GM10248 (cell line): ENCODE data around the gene PSMB10.

Source experiments
- CTCF ChIA-PET: fragments of 300-600 bp; sonication (Branson Sonifier 250); formaldehyde crosslinking; extraction: SDS; loops from one replicate; lab custom pipeline; 2021; ENCODE audit warnings: antibody characterized with exemption; lab: Yijun Ruan, JAX
- POLR2A ChIA-PET: fragments of 350-650 bp; sonication (Branson Sonifier 250); formaldehyde crosslinking; extraction: SDS; loops from one replicate; lab custom pipeline; 2020; ENCODE audit warnings: antibody characterized with exemption; lab: Yijun Ruan, JAX
- DNase-seq: peaks from one replicate; pipeline ENCODE4 v3.0.0; 2012; ENCODE audit errors: extremely low spot score
- TF ChIP-seq, protein P1 (sequence below): IDR thresholded peaks from 2 replicates; pipeline ENCODE4 v1.5.1; 2012; ENCODE audit warnings: mild to moderate bottlenecking, low read depth; ENCODE audit errors: extremely low read depth, missing control alignments, control extremely low read depth

Gene PSMB10

GRCh38 chr16:67927131-67927941 is 9.3 kb downstream of the PSMB10 start:
- TF ChIP-seq, protein P1, sequence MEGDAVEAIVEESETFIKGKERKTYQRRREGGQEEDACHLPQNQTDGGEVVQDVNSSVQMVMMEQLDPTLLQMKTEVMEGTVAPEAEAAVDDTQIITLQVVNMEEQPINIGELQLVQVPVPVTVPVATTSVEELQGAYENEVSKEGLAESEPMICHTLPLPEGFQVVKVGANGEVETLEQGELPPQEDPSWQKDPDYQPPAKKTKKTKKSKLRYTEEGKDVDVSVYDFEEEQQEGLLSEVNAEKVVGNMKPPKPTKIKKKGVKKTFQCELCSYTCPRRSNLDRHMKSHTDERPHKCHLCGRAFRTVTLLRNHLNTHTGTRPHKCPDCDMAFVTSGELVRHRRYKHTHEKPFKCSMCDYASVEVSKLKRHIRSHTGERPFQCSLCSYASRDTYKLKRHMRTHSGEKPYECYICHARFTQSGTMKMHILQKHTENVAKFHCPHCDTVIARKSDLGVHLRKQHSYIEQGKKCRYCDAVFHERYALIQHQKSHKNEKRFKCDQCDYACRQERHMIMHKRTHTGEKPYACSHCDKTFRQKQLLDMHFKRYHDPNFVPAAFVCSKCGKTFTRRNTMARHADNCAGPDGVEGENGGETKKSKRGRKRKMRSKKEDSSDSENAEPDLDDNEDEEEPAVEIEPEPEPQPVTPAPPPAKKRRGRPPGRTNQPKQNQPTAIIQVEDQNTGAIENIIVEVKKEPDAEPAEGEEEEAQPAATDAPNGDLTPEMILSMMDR, result no peak
- ChIA-PET POLR2A (no interaction called here), CTCF (interaction anchor here (0.9 to 6.7 kb wide), 11 partner anchors 8 to 374 kb away, joined by 3 to 54 read pairs (median 5); partner anchors contain the start of genes NRN1L and PSMB10)
- no peak for DNase-seq

- no peak for DNase-seq
- ChIA-PET CTCF (interaction anchor here (0.7 to 6.7 kb wide), 8 partner anchors 12 to 373 kb away, joined by 3 to 54 read pairs (median 3); partner anchors contain the start of gene NRN1L), POLR2A (no interaction called here)
- TF ChIP-seq, protein P1, result no peak
These were observed 10.4 kb downstream of the PSMB10 start for GRCh38 chr16:67926181-67926750.

DNA sequence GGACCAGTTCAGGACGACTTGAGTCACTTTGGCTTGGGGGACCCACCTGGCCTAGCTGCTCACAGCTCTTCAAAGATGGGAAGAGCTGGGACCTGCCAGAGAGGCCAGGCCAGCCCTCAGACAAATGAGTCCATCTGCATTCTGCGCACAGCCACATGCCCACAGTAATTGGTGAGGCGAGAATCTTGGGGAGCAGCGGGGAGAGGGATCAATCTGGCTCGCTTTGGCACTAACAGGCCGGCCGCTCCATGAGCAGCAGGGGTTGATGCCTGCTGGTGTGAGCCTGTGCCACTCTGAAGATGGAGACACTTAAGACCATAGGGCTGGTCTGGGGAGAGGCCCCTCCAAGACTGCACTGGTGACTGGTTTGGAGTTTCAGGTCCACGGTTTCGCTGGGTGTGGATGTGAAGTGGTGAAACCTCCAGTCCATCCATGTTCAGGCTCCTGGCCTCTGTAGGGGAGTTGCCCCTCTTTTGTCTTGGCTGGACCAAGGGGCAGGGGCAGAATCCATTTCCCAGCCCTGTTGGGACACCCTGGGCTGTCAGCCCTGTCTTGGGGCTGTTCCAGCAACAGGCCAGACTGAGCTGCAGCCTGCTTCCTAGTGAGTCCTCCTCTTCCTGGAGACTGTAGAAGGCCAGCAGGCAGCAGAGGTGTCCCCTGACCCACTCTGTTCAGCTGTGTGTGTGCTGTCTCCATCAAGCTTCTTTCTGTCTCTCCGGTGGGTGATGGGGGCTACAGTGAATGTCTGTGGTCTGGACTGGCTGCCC is 12.3 kb downstream of the PSMB10 start:
- no peak for DNase-seq
- TF ChIP-seq, protein P1, result no peak
- ChIA-PET CTCF (interaction anchor here (0.9 to 6.7 kb wide), 12 partner anchors 10 to 404 kb away, joined by 3 to 54 read pairs (median 4); partner anchors contain the start of gene NRN1L), POLR2A (interaction anchor here (0.6 kb wide), 1 partner anchor 253 kb away, joined by 10 read pairs; no protein-coding TSS in a partner anchor)

DNA sequence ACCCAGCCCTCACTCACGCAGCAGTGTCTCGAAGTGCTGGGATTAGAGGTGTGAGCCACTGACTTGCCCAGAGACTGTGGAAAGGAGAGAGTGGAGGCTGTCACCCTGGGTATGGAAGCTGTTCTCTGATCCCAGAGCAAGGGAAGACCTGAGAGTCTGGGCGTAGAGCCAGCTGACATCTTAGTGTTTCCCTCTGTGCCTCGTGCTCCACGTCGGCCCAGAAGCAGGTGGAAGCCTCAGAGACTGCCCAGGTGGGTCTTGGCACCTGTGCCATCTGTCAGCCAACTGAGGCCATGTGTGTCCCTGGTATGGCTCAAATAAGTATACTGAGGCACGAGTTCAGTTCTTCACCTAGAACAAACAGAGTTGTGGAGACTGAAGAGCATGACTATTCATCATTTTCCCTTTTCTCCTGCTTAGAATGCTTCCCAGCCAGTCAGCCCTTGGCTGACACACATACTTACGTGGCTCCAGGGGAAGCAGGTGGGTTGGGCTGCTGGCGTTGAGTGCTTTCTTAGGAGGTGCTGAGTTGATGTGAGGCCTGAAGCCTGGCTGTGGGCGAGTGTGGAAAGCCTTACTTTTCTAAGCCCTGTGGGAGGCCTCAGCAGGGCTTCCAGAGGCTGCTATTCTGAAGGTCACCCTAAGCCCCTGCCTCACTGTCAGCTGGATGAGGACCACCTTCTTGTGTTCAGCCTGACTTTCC is 13.1 kb downstream of the PSMB10 start:
- ChIA-PET POLR2A (no interaction called here), CTCF (interaction anchor here (1.0 to 2.1 kb wide), 7 partner anchors 11 to 403 kb away, joined by 3 to 9 read pairs (median 4); no protein-coding TSS in a partner anchor)
- no peak for DNase-seq
- TF ChIP-seq, protein P1, result no peak

DNA sequence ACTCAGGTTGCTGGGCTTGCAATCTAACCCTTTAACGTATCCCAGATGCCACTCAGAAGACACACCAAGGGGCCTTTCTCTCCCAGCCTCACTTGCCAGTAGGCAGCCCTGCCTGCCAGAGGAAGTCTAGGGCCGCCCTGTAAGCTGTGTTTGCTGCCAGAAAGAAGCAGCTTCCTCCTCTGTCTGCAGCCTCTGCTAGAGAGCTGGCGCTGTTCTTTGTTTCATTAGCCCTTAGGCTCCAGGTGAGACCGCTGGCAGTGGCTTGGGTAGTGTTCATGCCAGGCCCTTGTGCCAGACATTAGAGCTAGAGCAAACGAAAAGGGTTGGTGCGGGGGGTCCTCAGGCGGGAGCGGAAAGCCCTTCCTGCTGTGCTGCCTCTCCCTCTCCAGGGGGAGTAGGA is 13.9 kb downstream of the PSMB10 start:
- TF ChIP-seq, protein P1, result no peak
- POLR2A ChIA-PET, result no interaction called here
- CTCF ChIA-PET, result interaction anchor here (1.1 to 1.4 kb wide), 2 partner anchors 17 to 82 kb away, joined by 3 to 7 read pairs; no protein-coding TSS in a partner anchor
- DNase-seq, result no peak

- CTCF ChIA-PET, result interaction anchor here (1.1 to 1.2 kb wide), 2 partner anchors 13 to 81 kb away, joined by 3 read pairs; no protein-coding TSS in a partner anchor
- DNase-seq, result no peak
- POLR2A ChIA-PET, result no interaction called here
- TF ChIP-seq, protein P1, result no peak
These were observed 14.4 kb downstream of the PSMB10 start for GRCh38 chr16:67922221-67922620.
